Eye (tissue), 1 donor: ENCODE data around the gene HIPK3.
"Not testable (repeated sequence)": the region's sequence is repeated elsewhere in the genome, so short reads cannot be mapped to it uniquely, and the experiment has no call there.

Source experiments
- DNase-seq: peaks from one replicate; pipeline ENCODE4 v3.0.0-alpha.2; 2015

The HIPK3 gene

GRCh38 chr11:33257160-33257896 lies at the start of gene HIPK3:
HIPK3 (plus strand) TSS chr11:33257381.
- peak; percentile 93 for DNase-seq

DNA sequence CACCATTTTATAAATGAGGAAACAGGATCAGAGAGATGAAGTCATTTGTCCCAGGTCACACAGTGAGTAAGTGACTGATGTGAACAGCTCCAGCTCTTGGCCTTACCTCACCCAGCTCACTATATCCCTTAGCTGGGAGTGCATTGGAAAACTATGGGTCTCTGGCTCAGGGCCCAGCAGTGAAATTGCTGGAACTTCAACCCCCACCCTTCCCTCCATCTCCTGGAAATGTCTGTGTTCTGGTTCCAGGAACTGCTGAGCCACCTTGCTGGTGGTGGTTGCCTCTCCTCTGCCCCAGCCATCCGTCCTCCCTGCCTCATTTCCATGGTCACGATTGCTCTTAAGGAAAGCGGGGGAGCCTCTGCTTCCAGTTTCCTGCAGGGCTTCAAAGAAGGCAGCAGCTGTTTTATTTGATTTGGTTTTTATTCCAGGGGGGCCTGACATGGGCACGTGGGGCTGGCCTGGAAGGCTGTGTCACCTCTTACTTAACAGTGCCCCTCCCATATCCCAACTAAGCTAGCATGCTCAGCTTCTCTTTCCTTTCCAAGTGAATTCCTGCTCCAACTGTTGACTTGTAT lies 49.7 kb upstream of the HIPK3 start:
- DNase-seq: no peak

- no peak for DNase-seq
Measured at GRCh38 chr11:33208150-33208549, 49.0 kb upstream of the HIPK3 start.

DNA sequence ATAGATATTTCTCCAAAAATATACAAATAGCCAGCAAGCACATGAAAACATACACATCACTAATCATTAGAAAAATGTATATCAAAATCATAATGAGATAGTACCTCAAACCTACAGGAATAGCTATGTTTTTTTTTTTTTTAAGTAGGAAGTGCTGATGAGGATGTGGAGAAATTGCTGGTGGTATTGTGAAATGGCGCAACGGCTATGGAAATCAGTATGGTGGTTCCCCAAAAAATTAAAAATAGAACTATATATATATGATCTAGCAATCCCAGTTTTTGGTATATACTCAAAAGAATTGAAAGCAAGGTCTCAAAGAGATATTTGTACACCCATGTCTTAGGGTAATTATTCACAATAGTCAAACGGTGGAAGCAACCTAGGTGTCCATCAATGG lies 46.0 kb upstream of the HIPK3 start:
- DNase-seq: no peak

DNA sequence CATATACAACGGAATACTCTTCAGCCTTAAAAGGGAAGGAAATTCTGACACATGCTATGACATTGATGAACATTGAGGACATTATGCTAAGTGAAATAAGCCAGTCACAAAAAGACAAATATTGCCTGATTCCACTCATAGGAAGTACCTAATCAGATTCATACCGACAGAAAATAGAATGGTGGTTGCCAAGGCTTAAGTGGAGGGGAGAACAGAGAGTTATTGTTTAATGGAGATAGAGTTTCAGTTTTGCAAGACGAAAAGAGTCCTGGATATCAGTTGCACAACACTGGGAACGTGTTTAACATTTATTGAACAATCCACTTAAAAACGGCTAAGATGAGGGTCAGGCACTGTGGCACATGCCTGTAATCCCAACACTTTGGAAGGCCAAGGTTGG lies 45.6 kb upstream of the HIPK3 start:
- DNase-seq: no peak

DNA sequence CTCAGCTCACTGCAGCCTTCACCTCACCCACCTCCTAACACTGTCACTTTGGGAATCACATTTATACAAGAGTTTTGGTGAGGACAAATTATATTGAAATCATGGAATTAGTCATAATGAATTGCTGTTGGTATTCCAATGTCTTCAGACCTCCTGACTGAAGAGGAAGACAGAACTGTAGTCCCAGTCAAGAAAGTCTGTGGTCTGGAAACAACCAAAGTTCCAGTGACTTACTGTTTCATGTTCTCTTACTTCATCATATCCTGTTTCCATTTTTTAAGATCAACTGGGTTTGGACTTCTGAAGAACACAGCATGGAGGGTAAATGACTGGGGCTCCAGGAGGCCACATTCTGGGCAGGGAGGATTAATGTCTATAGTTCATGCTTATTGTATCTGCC lies 43.0 kb upstream of the HIPK3 start:
- no peak for DNase-seq

GRCh38 chr11:33214767-33215166 lies 42.4 kb upstream of the HIPK3 start:
- no peak for DNase-seq

DNA sequence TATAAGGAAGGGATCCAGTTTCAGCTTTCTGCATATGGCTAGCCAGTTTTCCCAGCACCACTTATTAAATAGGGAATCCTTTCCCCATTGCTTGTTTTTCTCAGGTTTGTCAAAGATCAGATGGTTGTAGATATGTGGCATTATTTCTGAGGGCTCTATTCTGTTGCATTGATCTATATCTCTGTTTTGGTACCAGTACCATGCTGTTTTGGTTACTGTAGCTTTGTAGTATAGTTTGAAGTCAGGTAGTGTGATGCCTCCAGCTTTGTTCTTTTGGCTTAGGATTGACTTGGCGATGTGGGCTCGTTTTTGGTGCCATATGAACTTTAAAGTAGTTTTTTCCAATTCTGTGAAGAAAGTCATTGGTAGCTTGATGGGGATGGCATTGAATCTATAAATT lies 40.5 kb upstream of the HIPK3 start:
- not testable (repeated sequence) for DNase-seq

- DNase-seq: no peak
Measured at GRCh38 chr11:33222052-33222750, 35.0 kb upstream of the HIPK3 start.

DNA sequence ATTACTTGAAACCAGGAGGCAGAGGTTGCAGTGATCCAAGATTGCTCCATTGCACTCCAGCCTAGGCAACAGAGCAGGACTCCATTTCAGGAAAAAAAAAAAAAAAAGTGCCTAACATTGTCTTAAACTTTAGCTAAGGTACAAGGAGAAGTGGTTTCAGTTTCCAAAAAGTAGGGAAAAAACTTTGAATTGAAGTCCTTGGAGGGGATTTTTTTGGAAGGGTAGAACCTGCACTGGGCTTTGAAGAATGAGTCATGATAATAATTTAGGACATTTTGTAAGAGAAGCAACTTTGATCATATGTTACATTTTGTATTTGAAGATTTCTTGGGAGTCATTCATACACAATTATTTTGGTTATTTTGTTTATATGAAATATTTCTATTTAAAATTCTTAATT lies 31.8 kb upstream of the HIPK3 start:
- DNase-seq: no peak

DNA sequence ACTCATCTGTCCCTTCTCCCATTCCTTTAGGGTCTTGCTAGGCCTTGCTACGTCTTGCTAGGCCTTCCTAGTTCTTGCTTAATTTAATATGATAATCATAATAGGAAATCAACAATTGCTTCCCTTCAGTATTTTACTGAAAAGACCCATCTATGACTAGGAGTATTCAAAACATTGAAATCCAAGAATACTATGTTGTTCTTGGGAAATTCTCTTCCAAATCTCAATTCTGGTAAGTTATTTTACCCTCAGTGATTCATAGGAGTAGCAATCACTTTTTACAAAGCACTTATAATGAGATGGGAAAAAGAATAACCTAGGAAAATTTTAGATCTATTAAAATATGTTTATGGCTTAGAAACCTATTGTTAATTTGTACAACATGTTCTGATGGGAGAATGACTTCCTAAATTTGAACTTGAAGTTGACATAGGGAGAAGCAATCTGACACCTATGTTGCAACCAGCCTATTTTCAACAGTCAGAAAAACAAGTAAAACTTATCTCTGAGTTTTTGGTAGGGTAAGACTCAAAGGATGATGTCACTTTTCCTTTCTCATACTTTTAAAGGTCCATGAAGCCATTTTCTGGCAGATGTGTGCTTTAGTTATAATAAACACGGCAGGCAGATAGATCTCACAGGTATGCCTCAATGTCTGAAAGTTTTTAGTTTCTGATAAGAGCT lies 29.5 kb upstream of the HIPK3 start:
- no peak for DNase-seq

DNA sequence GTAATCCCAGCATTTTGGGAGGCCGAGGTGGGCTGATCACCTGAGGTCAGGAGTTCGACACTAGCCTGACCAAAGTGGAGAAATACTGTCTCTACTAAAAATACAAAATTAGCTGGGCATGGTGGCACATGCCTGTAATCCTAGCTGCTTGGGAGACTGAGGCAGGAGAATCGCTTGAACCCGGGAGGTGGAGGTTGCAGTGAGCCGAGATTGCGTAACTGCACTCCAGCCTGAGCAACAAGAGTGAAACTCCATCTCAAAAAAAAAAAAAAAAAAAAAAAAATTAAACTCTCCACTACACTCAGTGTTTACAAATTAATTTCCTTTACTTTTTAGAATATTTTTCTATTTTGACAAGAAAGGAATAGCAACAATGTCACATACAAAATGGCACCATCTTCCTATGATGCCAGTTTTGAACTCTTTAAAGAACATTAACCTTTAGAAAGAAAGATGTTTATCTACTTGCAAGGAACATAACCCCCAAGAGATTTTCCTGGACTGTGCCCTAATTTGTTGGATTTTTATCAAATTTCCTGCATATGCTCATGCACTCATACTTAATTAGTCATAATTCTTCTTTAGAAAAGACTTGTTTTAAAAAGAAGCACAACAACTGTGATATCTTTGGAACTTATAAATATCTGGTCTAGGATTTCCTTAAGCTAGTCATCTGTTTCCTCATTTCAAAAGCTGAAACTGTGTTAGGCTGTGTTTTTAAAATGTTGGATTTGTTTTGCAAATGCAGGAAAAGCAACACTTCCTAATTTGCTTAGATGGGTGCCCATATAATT lies 22.6 kb upstream of the HIPK3 start:
- no peak for DNase-seq

- no peak for DNase-seq
Measured at GRCh38 chr11:33237039-33237597, 20.1 kb upstream of the HIPK3 start.

DNA sequence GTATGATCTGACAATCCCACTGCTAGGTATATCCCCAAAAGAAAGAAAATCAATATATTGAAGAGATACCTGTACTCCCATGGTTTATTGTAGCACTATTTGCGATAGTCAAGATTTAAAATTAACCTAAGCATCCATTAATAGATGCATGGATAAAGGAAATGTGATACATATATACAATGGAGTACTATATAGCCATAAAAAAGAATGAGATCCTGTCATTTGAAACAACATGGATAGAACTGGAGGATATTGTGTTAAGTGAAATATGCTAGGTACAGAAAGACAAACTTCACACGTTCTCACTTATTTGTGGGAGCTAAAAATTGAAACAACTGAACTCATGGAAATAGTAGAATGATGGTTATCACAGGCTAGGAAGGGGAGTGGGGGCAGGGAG lies 14.6 kb upstream of the HIPK3 start:
- no peak for DNase-seq

DNA sequence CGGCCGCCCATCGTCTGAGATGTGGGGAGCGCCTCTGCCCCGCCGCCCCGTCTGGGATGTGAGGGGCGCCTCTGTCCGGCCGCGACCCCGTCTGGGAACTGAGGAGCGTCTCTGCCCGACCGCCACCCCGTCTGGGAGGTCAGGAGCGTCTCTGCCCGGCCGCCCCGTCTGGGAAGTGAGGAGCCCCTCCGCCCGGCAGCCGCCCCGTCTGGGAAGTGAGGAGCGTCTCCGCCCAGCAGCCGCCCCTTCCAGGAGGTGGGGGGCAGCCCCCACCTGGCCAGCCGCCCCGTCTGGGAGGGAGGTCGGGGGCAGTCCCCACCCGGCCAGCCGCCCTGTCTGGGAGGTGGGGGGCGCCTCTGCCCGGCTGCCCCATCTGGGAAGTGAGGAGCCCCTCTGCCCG lies 13.5 kb upstream of the HIPK3 start:
- not testable (repeated sequence) for DNase-seq

GRCh38 chr11:33248416-33248971 lies 8.7 kb upstream of the HIPK3 start:
- no peak for DNase-seq

- DNase-seq: no peak
Measured at GRCh38 chr11:33256031-33256812, 959 bp upstream of the HIPK3 start.

DNA sequence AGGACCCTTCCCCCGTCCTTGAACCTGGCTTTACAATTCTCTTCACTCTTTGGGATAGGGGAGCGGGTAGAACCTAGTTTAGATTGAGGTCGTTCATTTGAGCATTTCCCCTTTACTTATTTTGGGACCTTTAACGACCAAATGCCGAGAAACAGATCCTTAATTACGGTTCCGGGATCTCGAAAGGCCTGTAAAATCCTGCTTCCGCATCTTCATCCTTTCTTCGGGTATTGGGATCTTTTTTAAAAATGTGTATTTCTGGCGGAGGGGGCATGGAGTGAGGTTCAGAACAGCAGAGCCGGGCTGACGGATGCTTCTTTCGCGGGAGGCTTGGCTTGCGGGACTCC lies 395 bp upstream of the HIPK3 start:
- DNase-seq: no peak

DNA sequence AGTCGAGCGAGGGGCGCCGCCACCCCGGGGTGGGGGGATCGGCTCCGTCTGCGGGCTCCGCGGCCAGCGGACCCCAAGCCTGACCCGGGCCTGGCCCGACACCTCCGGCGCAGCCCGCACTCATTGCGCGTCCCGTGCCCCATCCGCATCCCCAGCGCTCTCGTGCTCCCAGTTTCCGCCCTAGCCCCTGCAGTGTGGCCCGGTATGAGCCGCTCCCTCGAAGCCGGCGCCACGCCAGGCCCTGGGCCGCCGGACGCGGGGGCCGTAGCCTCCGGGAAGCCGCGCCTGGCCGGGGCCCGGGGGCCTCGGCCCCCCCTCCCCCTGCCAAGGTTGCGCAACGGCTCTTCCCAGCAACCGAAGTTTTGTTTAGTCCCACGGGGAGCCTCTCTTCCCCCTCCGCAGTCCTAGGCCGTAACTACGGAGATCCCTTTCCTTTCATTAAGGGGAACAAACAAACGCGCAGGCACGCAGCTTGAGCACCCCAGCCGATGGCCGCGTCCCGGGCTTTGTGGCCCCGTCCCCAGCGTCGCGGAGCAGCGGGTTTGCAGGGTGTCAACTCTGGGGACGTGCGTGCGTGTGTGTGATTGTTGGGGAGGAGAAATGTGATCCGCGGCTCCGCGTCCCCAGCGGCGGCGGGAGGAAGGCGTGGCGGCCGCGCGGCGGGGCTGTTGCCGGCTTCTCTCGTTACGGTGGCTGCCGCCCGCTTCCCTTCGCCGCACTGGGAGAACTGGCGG lies 883 bp downstream of the HIPK3 start:
- peak; percentile 93 for DNase-seq

DNA sequence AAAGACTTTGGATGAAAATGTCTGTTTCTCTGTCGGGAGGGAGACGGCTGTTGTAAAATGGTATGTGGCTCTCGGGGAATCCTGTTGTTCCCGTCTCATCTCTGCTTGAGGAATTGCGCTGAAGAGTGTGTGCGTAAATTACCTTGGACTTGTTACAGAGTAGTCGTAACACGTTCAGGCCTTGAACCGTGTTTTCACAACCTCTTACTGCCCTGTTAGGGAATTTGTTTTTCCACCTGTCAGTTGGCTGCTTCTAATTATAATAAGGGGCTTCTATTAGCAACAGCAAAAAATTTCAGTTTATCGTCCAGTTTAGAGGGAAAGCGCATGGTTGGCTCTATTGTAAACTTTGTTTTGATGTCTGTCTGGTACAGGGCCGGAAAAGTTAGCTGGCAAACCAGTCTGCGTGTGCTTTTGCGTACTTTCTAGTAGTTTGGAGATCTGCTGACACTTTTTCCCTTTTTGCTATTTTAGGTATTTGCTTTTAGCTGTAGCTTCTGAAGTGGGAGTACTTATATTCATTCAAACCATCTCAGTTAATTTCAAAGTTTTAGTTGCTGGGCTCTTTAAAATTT lies 1.5 kb downstream of the HIPK3 start:
- DNase-seq: peak; percentile 89
